Astrocyte (in vitro differentiated cells and primary cell): Measurements from ENCODE around the gene FMO5. TPM values are rescaled to one million over a fixed set of nuclear protein-coding genes. Genes with fewer than 3 reads are reported as not detected.

Source experiments
- DNase-seq: peaks from one replicate; pipeline ENCODE4 v3.0.0-alpha.2; 2010; ENCODE audit warnings: low read depth
- FAIRE-seq: peaks from 2 replicates; lab custom pipeline; 2011; peaks lifted over from hg19 to GRCh38; lab: Jason Lieb, UNC
- H2AFZ ChIP-seq: 2 replicates; pipeline ENCODE4 v1.6.0; 2012; ENCODE audit warnings: low read depth, low read length, inconsistent platforms
- H3K27ac ChIP-seq: 2 replicates; pipeline ENCODE4 v1.5.1; 2011; ENCODE audit warnings: low read depth, low read length, inconsistent platforms
- H3K27me3 ChIP-seq: 2 replicates; pipeline ENCODE4 v1.6.0; 2011; ENCODE audit warnings: low read length, inconsistent platforms; ENCODE audit not compliant: insufficient read depth
- H3K36me3 ChIP-seq: 2 replicates; pipeline ENCODE4 v1.5.1; 2011; ENCODE audit warnings: low read length, inconsistent platforms; ENCODE audit not compliant: insufficient read depth
- H3K4me1 ChIP-seq: 2 replicates; pipeline ENCODE4 v1.5.1; 2011; ENCODE audit warnings: low read length, inconsistent platforms; ENCODE audit not compliant: insufficient read depth
- H3K4me2 ChIP-seq: 2 replicates; pipeline ENCODE4 v1.6.0; 2012; ENCODE audit warnings: low read length, inconsistent platforms
- H3K4me3 ChIP-seq: 2 replicates; pipeline ENCODE4 v1.5.1; 2011; ENCODE audit warnings: low read depth, mild to moderate bottlenecking, low read length, inconsistent platforms; ENCODE audit not compliant: insufficient read depth
- H3K79me2 ChIP-seq: 2 replicates; pipeline ENCODE4 v1.6.0; 2012; ENCODE audit warnings: mild to moderate bottlenecking, low read length, inconsistent platforms; ENCODE audit not compliant: insufficient read depth
- H3K9ac ChIP-seq: 2 replicates; pipeline ENCODE4 v1.6.0; 2012; ENCODE audit warnings: mild to moderate bottlenecking, low read length, inconsistent platforms
- H3K9me3 ChIP-seq: 2 replicates; pipeline ENCODE4 v1.5.1; 2012; ENCODE audit warnings: low read depth, mild to moderate bottlenecking, low read length, inconsistent platforms; ENCODE audit not compliant: insufficient read depth
- H4K20me1 ChIP-seq: 2 replicates; pipeline ENCODE4 v1.6.0; 2012; ENCODE audit warnings: low read length, inconsistent platforms; ENCODE audit not compliant: insufficient read depth
- H3K27ac Mint-ChIP-seq: one replicate; pipeline ENCODE4 v1.8.0; 2021; ENCODE audit warnings: mild to moderate bottlenecking, mixed read lengths; ENCODE audit not compliant: unreplicated experiment
- H3K27me3 Mint-ChIP-seq: one replicate; pipeline ENCODE4 v1.8.0; 2021; ENCODE audit warnings: low read depth, mixed read lengths; ENCODE audit not compliant: unreplicated experiment
- H3K36me3 Mint-ChIP-seq: one replicate; pipeline ENCODE4 v1.8.0; 2021; ENCODE audit warnings: low read depth, mixed read lengths; ENCODE audit not compliant: unreplicated experiment
- H3K4me1 Mint-ChIP-seq: one replicate; pipeline ENCODE4 v1.8.0; 2021; ENCODE audit warnings: low read depth, mixed read lengths; ENCODE audit not compliant: unreplicated experiment
- H3K4me3 Mint-ChIP-seq: one replicate; pipeline ENCODE4 v1.8.0; 2021; ENCODE audit warnings: mild to moderate bottlenecking, moderate library complexity, mixed read lengths; ENCODE audit not compliant: unreplicated experiment
- H3K9me3 Mint-ChIP-seq: one replicate; pipeline ENCODE4 v1.8.0; 2021; ENCODE audit warnings: mild to moderate bottlenecking, mixed read lengths; ENCODE audit not compliant: unreplicated experiment
- EZH2 ChIP-seq: IDR thresholded peaks from 2 replicates; pipeline ENCODE4 v1.6.1; 2012; ENCODE audit warnings: mild to moderate bottlenecking, low read length, inconsistent platforms; ENCODE audit not compliant: insufficient read depth
- total RNA-seq: library from RNA; stranded (reverse); gene quantifications from 2 replicates; pipeline ENCODE4 v1.2.1, GENCODE V29; 2021
- TF ChIP-seq, protein P1 (sequence below): IDR thresholded peaks from 2 replicates; pipeline ENCODE4 v1.5.1; 2011; ENCODE audit warnings: low read depth, mild to moderate bottlenecking, inconsistent platforms, low read length, moderate library complexity; ENCODE audit not compliant: insufficient read depth

Gene FMO5
- total RNA-seq, 1 donor from 2014 or later: 1.0 TPM

DNA sequence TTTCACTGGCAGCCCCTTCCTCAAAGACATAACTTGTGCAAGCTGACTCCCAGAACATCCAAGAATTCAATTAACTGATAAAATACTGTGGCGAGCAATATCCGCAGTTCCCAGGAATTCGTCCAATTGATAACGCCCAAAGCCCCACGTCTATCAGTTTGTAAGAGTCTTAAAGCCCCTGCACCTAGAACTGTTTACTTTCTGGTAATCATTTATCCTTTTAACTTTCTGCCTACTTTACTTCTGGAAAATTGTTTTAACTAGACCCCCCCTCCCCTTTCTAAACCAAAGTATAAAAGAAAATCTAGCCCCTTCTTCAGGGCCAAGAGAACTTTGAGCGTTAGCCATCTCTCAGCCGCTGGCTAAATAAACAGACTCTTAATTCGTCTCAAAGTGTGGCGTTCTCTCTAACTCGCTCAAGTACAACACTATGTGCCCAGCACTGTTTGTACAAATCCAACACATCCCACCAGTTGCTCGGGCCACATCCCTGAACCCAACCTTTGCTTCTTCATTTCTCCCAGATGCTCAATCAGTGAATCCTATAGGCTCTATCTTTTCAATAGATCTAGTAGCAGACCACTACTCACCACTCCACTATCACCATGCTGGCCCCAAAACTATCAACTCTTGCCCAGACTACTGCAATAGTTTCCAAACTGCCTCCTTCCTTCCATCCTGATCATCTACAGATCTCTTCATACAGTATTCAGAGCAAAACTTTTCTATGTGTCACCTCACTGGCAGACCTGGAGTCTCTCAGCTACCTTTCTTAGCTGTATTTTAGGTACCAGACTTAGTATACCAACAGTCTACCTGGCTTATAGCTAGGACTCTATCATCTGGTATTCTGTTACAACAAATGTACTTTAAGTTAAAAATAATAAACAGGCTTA is 14.0 kb upstream of the FMO5 start:
- Mint-ChIP-seq H3K36me3 (peaks cover 2% of the 10 kb centered on the region), H3K4me3 (no peak overlapping the region), H3K9me3 (peaks cover 1% of the 10 kb centered on the region), H3K4me1 (peaks cover 4% of the 10 kb centered on the region), H3K27me3 (no peaks in the 10 kb centered on the region), H3K27ac (no peak overlapping the region)
- no peaks in the 10 kb centered on the region for H3K36me3 ChIP-seq
- H3K4me2 ChIP-seq: no peak overlapping the region
- FAIRE-seq (no peak), DNase-seq (no peak)
- H3K27me3 ChIP-seq: no peaks in the 10 kb centered on the region
- TF ChIP-seq EZH2: no peak
- TF ChIP-seq, protein P1, sequence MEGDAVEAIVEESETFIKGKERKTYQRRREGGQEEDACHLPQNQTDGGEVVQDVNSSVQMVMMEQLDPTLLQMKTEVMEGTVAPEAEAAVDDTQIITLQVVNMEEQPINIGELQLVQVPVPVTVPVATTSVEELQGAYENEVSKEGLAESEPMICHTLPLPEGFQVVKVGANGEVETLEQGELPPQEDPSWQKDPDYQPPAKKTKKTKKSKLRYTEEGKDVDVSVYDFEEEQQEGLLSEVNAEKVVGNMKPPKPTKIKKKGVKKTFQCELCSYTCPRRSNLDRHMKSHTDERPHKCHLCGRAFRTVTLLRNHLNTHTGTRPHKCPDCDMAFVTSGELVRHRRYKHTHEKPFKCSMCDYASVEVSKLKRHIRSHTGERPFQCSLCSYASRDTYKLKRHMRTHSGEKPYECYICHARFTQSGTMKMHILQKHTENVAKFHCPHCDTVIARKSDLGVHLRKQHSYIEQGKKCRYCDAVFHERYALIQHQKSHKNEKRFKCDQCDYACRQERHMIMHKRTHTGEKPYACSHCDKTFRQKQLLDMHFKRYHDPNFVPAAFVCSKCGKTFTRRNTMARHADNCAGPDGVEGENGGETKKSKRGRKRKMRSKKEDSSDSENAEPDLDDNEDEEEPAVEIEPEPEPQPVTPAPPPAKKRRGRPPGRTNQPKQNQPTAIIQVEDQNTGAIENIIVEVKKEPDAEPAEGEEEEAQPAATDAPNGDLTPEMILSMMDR: no peak
- peaks cover 12% of the 10 kb centered on the region for H4K20me1 ChIP-seq
- H3K27ac ChIP-seq: no peak overlapping the region
- no peak overlapping the region for H3K4me3 ChIP-seq
- no peaks in the 10 kb centered on the region for H3K9me3 ChIP-seq
- no peak overlapping the region for H2AFZ ChIP-seq
- H3K4me1 ChIP-seq: peaks cover 11% of the 10 kb centered on the region
- H3K79me2 ChIP-seq: peaks cover 9% of the 10 kb centered on the region
- H3K9ac ChIP-seq: no peak overlapping the region

DNA sequence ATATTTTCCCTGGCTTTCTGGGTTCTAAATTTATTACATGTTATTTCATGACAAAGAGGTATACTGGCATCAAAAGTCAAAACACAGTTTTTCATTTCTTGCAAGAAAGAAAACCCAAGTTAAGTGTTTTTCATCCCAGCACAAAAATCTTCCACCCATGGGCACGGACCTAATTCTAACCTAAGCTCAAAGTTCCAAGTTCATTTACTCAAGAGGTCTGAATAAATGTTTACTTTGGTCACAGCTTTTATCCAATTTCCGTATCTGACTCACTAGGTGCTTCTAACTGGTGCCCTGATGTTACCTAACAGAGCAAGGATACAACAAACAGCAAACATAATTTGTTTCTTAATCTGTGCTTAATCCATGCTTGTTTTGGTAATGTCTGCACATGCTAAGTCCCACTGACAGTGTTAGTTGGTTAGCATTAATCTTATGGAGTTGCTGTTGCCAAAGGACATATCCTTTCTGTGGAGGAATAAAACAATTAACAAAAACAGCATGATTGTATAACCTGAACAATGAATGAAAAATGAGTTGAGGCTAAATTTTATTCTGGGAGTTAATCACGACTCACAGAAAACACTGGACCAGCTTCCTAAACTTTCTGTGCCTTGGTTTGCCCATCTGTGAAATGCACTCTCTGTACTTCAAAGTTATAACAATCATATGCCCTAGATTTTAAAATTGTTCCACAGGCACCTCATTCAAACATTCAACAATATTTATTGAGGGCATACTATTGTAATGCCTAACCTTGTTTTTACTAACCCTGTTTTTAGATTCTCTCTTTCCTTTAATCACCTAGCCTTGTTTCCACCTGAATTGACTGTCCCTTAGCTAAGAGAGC is 13.1 kb upstream of the FMO5 start:
- no peak for FAIRE-seq
- no peak overlapping the region for H3K4me2 ChIP-seq

More for the DNA sequence above, 13.1 kb upstream of the FMO5 start:
- Histone ChIP-seq H3K9me3 (no peaks in the 10 kb centered on the region), H3K27me3 (no peaks in the 10 kb centered on the region), H3K9ac (no peak overlapping the region), H4K20me1 (peaks cover 3% of the 10 kb centered on the region), H3K36me3 (no peaks in the 10 kb centered on the region), H3K4me1 (peaks cover 5% of the 10 kb centered on the region), H3K27ac (no peak overlapping the region), H3K4me3 (no peak overlapping the region), H3K79me2 (peaks cover under 1% of the 10 kb centered on the region), H2AFZ (no peak overlapping the region)
- Mint-ChIP-seq H3K27ac (no peak overlapping the region), H3K9me3 (peaks cover 4% of the 10 kb centered on the region), H3K4me3 (no peak overlapping the region), H3K36me3 (peaks cover 4% of the 10 kb centered on the region), H3K27me3 (no peaks in the 10 kb centered on the region), H3K4me1 (no peaks in the 10 kb centered on the region)
- DNase-seq: no peak
- TF ChIP-seq EZH2: no peak
- TF ChIP-seq, protein P1: no peak
